ENCODE measurements around the gene PKD1.

PKD1 gene

DNA sequence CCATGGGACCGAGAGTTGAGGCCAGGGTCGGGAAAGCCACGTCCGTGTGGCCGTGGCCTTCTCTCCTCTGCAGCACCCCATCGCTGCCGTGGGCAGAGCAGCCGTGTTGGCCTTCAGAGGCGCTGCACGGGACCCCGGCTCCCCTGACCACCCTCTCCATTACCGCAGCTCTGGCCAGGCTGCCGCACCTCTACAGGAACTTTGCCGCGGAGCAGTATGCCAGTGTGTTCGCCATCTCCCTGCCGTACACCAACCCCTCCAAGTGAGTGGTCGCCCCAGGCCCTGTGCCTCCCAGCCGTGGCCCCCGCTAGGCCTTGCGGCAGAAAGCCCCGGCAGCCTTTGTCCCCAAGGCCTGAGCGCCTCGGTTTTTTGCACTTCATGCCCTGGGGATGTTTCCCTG lies 60.1 kb downstream of the PKD1 start:
- no peak for DNase-seq
- in situ Hi-C loops (cut with HindIII; ENCODE audit: low pct_ligation_motif_present, low pct_unique_long_range_greater_than_20kb, low sequenced_read_pairs), result no loop called here

DNA sequence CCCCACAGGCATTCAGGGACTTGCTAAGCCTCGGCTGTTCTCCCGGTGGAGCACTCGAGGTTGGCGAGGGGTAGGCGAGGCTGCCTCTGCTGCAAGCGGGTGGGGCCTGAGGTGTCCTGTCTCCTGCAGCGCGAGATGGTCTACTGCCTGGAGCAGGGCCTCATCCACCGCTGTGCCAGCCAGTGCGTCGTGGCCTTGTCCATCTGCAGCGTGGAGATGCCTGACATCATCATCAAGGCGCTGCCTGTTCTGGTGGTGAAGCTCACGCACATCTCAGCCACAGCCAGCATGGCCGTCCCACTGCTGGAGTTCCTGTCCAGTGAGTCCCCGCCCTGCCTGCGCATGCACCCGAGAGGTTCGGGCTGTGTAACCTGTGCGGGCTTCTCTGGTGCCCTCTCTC lies 61.6 kb downstream of the PKD1 start:
- in situ Hi-C loops (cut with HindIII; ENCODE audit: low pct_ligation_motif_present, low pct_unique_long_range_greater_than_20kb, low sequenced_read_pairs), result no loop called here
- no peak for DNase-seq

DNA sequence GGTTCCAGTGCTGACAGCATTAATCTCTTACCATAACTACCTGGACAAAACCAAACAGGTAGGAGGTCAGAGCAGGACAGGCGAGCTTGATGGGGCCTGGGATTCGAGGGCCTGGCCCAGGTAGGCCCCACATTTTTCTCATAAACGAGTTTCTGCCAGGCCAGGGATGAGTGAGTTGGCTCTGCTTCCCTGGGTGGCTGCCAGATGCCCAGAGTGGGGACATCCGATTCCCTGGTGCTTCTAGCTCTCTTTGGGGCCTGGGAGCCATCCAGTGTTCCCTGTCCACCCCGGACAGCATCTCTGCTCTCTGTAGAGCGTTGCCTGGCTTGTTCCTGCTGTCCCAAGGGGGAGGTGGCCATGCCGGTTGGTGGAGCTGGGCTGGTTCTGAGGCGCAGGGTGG lies 62.8 kb downstream of the PKD1 start:
- in situ Hi-C loops (cut with HindIII; ENCODE audit: low pct_ligation_motif_present, low pct_unique_long_range_greater_than_20kb, low sequenced_read_pairs), result no loop called here
- no peak for DNase-seq

DNA sequence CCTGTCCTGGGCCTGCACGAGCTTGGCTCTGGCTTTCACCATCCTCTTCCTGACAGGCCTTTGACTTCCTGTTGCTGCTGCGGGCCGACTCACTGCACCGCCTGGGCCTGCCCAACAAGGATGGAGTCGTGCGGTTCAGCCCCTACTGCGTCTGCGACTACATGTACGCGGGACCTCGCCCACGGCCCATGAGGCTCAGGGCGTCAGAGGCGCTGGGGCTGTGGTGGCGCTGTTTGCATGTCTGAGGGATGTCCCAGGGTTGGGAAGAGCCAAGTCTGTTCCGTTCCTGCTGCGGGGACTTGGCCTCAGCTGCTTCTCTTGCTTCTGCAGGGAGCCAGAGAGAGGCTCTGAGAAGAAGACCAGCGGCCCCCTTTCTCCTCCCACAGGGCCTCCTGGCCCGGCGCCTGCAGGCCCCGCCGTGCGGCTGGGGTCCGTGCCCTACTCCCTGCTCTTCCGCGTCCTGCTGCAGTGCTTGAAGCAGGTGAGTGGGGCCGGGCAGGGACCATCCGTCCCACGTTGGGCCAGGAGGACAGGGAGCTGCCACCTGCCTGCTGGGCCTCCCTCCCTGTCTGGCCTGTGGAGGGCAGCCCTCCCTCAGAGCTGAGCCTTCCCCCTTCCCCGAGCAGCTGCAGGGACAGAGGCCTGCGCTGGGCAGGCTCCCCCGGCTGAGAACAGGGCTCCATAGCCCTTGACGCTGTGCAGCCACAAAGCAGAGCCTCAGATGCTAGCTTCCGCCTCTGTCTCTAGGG lies 64.1 kb downstream of the PKD1 start:
- DNase-seq, result no peak
- in situ Hi-C loops (cut with HindIII; ENCODE audit: low pct_ligation_motif_present, low pct_unique_long_range_greater_than_20kb, low sequenced_read_pairs), result no loop called here

DNA sequence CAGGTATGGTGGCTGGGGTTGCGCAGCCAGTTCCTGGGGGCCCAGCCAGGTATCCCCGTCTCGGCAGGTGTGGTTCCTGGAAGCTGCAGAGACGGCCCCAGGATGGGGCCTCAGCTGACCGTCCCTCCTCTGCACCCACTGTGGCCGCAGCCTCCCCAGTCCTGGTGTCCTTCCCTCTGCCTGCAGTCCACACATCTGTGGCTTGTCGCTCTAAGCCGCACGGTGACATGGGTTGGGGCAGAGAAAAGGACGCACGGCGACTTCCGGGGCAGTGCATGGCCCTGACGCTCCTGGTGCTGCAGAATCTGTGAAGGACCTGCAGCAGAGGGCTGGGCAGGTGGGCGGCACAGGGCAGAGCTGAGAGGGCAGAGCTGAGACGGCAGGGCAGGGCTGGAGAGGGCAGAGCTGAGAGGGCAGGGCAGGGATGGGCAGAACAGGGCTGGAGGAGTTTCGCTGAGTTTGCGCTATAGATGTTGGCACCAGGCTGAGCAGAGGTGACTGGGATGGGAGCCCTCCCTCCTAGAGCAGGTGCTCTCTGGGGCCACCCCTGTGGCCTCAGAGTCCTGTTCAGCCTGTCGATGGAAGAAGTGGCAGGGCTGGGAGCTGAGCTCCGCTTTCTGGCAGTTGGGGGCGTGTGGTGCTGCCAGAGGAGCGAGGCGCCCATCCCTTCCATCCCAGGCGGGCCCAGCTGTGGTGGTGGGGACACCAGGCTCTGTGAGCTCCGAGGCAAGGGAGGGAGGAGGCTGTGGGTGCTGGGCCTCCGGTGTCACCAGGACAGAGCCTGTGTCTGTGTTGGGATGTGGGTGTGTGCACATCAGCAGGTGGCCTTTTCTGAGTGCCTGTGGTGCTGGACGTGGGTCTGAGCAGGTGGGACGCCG lies 64.9 kb downstream of the PKD1 start:
- no peak for DNase-seq
- in situ Hi-C loops (cut with HindIII; ENCODE audit: low pct_ligation_motif_present, low pct_unique_long_range_greater_than_20kb, low sequenced_read_pairs), result no loop called here

DNA sequence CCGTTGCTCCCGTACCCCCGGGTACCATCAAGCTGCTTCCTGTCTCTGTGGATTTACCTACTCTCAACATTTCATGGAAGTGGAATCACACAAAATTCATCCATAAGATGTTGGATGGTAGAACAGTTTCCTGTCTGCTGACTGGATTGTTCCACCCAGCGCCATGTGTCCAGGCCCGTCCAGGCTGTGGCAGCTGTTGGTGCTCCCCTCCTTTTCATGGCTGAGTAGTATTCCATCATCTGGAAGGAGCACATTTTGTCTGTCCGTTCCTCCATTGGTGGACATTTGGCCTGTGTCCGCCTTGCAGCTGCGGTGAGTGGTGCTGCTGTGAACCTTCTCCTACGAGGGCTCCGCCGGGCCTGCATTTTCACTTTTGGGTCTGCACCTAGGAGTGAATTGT lies 69.6 kb downstream of the PKD1 start:
- in situ Hi-C loops (cut with HindIII; ENCODE audit: low pct_ligation_motif_present, low pct_unique_long_range_greater_than_20kb, low sequenced_read_pairs), result no loop called here

DNA sequence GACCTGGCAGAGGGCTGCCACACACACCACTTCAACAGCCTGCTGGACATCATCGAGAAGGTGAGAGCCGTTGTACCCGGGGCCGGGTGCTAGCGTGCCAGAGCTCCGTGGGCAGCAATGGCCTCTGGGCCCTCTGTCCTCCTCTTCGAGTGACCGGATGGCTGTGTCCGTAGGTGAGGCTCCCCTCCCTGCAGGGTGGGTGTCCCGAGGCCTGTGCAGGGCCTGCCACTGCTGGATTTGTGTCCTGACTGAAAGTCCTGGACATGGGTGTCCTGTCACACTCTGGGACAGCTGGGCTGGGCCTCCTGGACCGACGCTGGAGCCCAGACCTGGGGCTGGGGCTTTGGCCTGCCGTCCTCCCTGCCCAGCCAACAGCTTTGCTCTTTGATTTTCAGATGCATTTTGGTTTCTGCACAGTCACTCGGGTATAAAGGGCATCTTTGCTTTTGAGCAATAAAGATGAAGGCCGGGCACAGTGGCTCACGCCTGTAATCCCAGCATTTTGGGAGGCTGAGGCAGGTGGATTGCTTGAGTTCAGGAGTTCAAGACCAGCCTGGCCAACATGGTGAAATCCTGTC lies 71.2 kb downstream of the PKD1 start:
- in situ Hi-C loops (cut with HindIII; ENCODE audit: low pct_ligation_motif_present, low pct_unique_long_range_greater_than_20kb, low sequenced_read_pairs), result no loop called here
- no peak for DNase-seq

More for the DNA sequence above, 69.6 kb downstream of the PKD1 start:
- DNase-seq, result no peak

DNA sequence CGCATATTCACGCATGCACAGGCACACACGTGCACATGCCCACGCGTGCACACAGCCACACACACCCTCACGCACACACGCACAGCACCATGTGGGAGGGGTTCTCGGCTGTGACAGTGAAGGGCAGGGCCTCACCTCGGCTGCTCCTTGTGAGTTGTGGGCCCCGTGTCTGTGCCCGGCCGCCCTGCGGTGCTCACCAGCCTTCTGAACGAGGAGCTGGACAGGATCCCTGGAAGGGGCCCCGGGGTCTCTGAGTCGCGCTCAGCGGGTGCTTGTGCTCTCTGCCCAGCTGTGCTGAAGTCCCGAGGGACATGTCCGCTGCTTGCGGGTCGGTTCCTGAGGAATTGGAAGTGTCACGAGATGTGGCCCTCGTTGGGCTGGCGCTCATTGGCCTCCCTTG lies 71.8 kb downstream of the PKD1 start:
- in situ Hi-C loops (cut with HindIII; ENCODE audit: low pct_ligation_motif_present, low pct_unique_long_range_greater_than_20kb, low sequenced_read_pairs), result no loop called here
- no peak for DNase-seq

DNA sequence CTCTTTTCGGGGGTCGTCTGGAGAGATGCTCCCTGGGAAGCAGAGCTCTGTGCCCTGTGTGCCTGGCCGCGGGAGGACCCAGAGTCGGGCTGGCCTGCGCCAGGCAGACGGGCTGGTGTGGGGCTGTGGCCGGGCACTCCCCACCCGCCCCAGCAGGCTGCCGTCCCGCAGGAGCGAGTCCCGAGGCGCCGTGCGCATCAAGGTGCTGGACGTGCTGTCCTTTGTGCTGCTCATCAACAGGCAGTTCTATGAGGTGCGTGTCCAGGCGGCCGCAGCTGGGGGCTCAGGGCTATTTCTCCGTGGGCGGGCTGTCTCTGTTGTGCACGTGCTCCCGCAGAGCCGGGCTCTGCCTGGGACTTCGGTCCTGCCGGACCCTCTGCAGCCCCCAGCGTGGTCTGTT lies 72.9 kb downstream of the PKD1 start:
- in situ Hi-C loops (cut with HindIII; ENCODE audit: low pct_ligation_motif_present, low pct_unique_long_range_greater_than_20kb, low sequenced_read_pairs), result no loop called here
- DNase-seq, result no peak

DNA sequence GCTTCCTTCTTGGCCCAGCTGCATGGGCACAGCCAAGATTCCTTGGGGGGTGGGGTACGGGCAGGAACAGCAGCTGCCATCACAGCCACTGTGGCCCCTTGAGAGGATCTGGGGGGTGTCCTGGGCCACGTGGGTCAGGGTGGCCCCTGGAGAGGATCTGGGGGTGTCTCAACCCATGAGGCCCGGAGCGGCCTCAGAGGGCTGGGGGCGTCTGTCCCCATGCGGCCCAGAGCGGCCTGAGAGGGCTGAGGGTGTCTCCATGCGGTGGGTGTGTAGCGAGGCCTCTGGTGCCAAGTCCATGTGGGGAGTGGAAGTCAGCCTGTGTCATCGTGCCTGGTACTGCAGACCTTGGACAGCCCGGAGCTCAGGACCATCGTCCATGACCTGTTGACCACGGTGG lies 74.2 kb downstream of the PKD1 start:
- DNase-seq, result no peak
- in situ Hi-C loops (cut with HindIII; ENCODE audit: low pct_ligation_motif_present, low pct_unique_long_range_greater_than_20kb, low sequenced_read_pairs), result no loop called here

DNA sequence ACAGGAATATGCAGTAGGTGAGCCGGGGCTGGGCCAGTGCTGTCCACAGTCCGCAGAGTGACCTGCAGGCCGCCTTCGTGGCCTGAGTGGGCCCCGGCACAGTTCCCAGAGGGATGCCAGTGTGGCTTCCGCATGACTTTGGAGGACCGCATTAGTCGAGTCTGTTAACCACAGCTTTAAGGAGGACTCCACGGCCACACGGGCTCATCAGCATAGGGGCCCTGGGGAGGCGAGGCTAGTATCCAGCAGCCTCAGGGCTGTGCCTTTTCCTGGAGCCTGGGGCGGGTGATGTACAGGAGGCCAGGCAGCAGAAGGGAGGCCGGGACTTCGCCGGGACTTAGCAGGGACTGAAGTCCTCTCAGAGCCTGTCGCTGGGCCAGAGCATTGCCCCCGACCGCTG lies 74.7 kb downstream of the PKD1 start:
- no peak for DNase-seq
- in situ Hi-C loops (cut with HindIII; ENCODE audit: low pct_ligation_motif_present, low pct_unique_long_range_greater_than_20kb, low sequenced_read_pairs), result no loop called here

DNA sequence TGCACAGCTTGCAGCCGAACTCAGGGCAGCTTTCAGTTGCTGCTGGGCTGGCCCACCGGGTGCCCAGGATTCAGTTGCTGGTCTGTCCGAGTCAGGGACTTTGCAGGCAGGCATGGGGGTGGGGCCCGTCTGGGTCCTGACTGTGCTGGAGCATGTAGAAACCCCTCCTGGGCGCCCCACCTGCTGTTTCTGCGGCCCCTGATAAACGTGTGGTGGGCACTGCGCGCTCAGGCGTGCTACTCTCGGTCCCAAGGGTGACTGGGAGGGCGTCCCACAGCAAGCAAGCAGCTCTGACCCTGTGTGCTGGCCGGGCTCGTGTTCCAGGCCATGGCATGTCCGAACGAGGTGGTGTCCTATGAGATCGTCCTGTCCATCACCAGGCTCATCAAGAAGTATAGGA lies 75.4 kb downstream of the PKD1 start:
- DNase-seq, result no peak
- in situ Hi-C loops (cut with HindIII; ENCODE audit: low pct_ligation_motif_present, low pct_unique_long_range_greater_than_20kb, low sequenced_read_pairs), result no loop called here

DNA sequence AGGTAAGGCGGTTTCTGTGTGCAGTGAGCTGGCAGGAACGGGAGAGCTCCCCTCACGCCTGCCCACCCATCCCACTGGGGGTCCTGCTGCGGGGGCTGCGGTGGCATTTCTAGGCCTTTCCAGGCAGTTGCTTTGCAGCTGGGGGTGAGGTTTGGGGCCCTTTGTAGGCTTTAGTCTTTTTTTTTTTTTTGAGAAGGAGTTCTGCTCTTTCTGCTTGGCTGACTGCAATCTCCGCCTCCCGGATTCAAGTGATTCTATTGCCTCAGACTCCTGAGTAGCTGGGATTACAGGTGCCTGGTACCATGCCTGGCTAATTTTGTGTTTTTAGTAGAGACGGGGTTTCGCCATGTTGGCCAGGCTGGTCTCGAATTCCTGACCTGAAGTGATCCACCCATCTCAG lies 76.8 kb downstream of the PKD1 start:
- in situ Hi-C loops (cut with HindIII; ENCODE audit: low pct_ligation_motif_present, low pct_unique_long_range_greater_than_20kb, low sequenced_read_pairs), result no loop called here
- DNase-seq, result peak; percentile 29

DNA sequence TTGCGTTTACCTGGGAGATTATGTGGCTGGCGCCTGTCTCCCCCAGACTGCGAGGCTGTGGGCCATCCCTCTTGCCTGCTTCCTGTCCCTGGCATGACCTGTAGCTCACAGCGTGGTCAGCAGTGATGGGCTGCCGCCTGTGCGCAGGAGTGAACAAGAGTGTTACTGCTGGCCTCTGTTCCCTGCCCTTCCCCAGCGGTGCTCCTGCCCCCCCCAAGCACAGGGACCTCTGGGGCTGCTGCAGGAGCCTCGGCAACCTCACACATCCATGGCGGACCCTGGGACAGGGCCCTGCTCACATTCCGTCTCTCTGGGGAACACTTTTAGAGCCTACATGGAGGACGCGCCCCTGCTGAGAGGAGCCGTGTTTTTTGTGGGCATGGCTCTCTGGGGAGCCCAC lies 77.3 kb downstream of the PKD1 start:
- in situ Hi-C loops (cut with HindIII; ENCODE audit: low pct_ligation_motif_present, low pct_unique_long_range_greater_than_20kb, low sequenced_read_pairs), result no loop called here

DNA sequence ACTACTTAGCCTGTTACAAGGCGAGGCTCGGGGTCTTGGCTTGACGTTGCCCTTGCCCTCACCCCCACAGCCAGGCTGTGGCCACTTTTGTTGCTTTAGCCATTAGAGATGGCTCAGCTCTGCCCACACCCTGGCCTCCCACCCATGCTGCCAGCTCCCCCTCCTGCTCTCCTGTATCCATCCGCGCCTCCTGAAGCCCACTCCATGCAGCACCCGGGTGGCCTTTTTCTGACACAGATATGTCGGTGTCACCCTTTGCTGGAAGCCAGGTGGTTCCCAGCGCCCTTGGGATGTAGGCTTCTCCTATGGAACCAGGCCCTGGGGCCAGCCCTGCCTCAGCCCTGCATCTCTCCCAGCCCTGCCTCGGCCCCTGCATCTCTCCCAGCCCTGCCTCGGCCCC lies 78.3 kb downstream of the PKD1 start:
- no peak for DNase-seq
- in situ Hi-C loops (cut with HindIII; ENCODE audit: low pct_ligation_motif_present, low pct_unique_long_range_greater_than_20kb, low sequenced_read_pairs), result no loop called here

More for the DNA sequence above, 77.3 kb downstream of the PKD1 start:
- DNase-seq, result no peak

DNA sequence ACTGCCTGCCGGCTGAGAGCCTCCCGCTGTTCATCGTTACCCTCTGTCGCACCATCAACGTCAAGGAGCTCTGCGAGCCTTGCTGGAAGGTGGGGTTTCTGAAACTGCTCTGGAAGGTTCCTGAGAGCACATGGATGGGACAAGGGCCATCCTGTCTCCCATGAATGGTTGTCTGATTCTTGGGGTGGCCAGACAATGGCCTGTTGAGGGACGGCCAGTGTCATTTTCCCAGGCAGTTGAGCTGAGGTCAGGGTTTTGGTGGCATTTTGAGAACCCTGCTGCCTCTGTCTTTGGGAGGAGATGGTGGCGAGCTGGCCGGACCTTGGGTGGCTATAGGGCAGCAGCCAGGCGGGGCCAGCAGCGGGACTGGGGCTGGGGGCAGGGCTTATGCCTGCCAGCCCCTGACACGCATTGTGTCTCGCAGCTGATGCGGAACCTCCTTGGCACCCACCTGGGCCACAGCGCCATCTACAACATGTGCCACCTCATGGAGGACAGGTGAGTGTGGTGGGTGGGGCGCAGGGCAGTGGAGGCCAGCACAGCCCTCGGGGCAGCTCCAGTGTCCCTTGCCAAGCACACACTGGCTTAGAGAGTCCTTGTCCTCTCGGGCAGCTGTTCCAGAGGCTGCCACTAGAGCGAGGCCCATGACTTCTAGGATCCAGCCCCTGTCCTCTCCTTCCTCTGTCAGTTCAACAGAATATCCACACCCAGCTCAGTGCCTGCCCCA lies 78.9 kb downstream of the PKD1 start:
- DNase-seq, result peak; percentile 37
- in situ Hi-C loops (cut with HindIII; ENCODE audit: low pct_ligation_motif_present, low pct_unique_long_range_greater_than_20kb, low sequenced_read_pairs), result no loop called here

DNA sequence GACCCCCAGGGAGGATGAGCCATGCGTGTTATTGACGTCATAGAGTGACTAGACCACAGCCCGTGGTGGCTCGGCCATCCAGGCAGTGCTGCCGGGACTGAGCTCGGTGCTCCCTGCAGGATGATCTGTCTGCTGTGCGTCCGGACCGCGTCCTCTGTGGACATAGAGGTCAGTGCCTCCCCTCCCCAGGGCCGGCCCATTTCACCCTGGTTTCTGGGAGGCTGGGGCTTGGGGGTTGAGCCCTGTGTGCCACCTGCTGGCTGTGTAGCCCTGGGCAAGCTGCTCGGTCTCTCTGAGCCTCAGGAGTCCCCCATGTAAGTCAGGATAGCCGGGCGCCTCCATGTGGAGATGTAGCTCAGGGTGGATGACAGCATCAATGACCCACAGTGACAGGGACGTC lies 79.6 kb downstream of the PKD1 start:
- in situ Hi-C loops (cut with HindIII; ENCODE audit: low pct_ligation_motif_present, low pct_unique_long_range_greater_than_20kb, low sequenced_read_pairs), result no loop called here
- no peak for DNase-seq

DNA sequence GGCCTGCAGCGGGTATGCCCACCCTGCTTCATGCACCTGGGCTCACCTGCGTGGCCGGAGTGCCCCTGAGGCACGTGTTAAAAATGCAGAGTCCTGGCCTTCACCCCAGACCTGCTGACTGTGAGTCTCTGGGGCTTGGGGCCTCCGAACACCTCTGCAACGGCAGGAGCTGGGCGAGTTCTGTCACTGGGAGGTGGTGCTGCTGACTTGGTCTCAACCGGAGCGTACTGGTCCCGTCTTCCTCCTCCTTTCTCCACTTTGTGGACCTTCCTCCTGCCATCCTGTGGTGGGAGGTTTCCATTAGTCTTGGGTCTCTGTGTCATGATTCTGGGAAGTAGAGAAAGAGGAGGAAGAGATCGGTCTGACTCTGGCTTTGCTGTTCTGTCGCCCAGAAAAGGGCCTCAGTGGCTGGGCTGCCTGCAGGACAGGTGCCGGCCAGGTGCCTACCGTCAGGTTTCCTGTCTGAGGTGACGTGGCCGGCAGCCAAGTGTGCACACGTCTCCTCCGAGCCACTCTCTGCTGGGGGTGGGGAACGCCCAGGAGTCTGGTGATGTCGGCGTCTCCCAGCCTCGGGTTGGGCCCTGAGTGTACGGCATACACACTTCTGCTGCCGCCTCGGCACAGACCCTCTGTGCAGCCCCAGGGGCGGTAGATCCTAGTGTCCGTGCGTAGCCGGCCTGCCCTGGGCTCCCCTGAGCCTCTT lies 81.0 kb downstream of the PKD1 start:
- in situ Hi-C loops (cut with HindIII; ENCODE audit: low pct_ligation_motif_present, low pct_unique_long_range_greater_than_20kb, low sequenced_read_pairs), result no loop called here
- no peak for DNase-seq
